ENCODE data around the gene ABCA12. TPM values are rescaled to one million over a fixed set of nuclear protein-coding genes. Genes with fewer than 3 reads are reported as not detected.

ABCA12 gene
- total RNA-seq, 1 donor from 2014 or later: 0.03 TPM

DNA sequence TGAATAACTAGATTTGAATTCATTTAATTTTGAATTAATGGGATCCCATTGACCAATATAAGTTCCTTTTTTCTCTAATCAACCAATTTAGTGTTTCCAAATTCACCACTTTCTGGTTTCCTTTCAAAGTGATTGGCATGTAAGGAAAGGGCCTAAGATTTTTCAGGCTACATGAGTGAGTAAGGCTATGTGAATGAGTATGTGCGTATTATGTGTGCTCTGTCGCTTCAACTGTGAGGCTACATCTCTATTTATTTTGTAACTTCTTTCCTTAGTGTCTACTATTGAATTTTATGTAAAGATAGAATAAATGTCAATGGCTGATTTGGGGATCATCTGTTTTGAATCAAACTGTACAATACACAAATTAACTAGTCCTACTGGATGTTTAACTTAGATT is 110.6 kb downstream of the ABCA12 start:
- intact Hi-C loops (cut with micrococcal nuclease): no loop called here
- Histone ChIP-seq H3K4me3 (no peak overlapping the region), H3K27me3 (ENCODE audit: low read depth) (no peaks in the 10 kb centered on the region), H3K36me3 (no peaks in the 10 kb centered on the region), H3K4me1 (peaks cover 6% of the 10 kb centered on the region), H3K9me3 (replicated peaks) (no peaks in the 10 kb centered on the region), H3K27ac (replicated peaks) (no peak overlapping the region)
- no peak for DNase-seq
- TF ChIP-seq, protein P1, sequence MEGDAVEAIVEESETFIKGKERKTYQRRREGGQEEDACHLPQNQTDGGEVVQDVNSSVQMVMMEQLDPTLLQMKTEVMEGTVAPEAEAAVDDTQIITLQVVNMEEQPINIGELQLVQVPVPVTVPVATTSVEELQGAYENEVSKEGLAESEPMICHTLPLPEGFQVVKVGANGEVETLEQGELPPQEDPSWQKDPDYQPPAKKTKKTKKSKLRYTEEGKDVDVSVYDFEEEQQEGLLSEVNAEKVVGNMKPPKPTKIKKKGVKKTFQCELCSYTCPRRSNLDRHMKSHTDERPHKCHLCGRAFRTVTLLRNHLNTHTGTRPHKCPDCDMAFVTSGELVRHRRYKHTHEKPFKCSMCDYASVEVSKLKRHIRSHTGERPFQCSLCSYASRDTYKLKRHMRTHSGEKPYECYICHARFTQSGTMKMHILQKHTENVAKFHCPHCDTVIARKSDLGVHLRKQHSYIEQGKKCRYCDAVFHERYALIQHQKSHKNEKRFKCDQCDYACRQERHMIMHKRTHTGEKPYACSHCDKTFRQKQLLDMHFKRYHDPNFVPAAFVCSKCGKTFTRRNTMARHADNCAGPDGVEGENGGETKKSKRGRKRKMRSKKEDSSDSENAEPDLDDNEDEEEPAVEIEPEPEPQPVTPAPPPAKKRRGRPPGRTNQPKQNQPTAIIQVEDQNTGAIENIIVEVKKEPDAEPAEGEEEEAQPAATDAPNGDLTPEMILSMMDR (IDR thresholded peaks at IDR 0.05; ENCODE audit: borderline replicate concordance): no peak

DNA sequence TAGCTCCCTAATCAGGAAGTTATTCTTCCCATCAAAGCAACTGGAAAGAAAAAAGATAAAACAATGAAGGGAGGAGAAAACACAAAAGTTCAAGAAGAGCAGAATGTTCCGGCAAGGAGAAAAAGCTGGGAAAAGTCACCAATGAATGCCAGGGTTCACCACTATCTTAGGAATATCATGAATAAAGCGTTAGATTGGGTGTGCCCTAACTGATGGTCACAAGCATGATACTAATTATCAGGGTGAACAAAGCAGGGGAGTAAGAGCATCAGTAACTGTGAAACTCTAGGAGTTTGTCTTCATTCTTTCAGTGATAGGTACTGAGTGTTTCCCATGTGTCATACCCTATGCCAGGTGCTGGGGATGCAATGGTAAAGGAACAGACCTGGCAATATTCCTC is 115.5 kb downstream of the ABCA12 start:
- H3K36me3 ChIP-seq: no peaks in the 10 kb centered on the region
- intact Hi-C loops (cut with micrococcal nuclease): no loop called here
- no peak for DNase-seq
- H3K4me1 ChIP-seq: peaks cover 16% of the 10 kb centered on the region
- H3K27ac ChIP-seq (replicated peaks): no peak overlapping the region
- TF ChIP-seq, protein P1 (IDR thresholded peaks at IDR 0.05; ENCODE audit: borderline replicate concordance): no peak
- no peak overlapping the region for H3K4me3 ChIP-seq
- no peaks in the 10 kb centered on the region for H3K9me3 ChIP-seq (replicated peaks)
- no peaks in the 10 kb centered on the region for H3K27me3 ChIP-seq (ENCODE audit: low read depth)

DNA sequence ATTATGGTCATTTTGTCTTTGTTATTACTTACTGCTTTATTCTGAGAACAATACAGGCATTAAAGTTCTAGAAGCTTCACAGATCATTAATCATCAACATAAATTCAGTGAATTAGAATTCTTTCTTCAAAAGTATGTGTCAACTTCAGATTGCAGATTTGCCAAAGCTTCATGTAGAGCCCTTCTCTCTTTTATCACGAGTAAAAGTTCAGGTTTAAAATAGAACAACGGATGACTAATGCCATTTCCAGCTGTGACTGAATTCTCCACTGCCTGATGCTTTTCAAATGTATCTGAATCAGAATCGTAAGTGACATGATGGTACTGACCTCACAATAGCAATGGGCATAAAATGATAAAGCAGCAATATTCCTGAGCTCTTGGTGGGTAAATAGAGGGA is 116.0 kb downstream of the ABCA12 start:
- H3K9me3 ChIP-seq (replicated peaks): no peaks in the 10 kb centered on the region
- TF ChIP-seq, protein P1 (IDR thresholded peaks at IDR 0.05; ENCODE audit: borderline replicate concordance): no peak
- no peak for DNase-seq
- no peaks in the 10 kb centered on the region for H3K27me3 ChIP-seq (ENCODE audit: low read depth)
- H3K4me3 ChIP-seq: no peak overlapping the region
- peak overlapping the region; percentile 55 for H3K27ac ChIP-seq (replicated peaks)
- H3K4me1 ChIP-seq: peaks cover 16% of the 10 kb centered on the region
- intact Hi-C loops (cut with micrococcal nuclease): no loop called here
- no peaks in the 10 kb centered on the region for H3K36me3 ChIP-seq

DNA sequence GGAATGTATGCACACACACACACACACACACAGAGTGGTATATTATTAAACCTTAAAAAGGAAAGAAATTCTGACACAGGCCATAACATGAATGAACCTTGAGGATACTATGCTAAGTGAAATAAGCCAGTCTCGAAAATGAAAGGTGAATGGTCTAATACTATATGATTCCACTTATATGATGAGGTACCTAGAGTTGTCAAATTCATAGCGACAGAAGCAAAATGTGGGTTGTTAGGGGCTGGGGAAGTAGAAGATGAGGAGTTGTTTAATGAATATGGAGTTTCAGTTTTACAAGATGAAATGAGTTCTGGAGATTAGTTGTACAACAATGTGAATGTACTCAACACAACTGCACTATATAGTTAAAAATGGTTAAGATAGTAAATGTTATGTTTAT is 118.1 kb downstream of the ABCA12 start:
- Histone ChIP-seq H3K9me3 (replicated peaks) (no peaks in the 10 kb centered on the region), H3K4me1 (peaks cover 16% of the 10 kb centered on the region), H3K27ac (replicated peaks) (no peak overlapping the region), H3K4me3 (no peak overlapping the region), H3K36me3 (no peaks in the 10 kb centered on the region), H3K27me3 (ENCODE audit: low read depth) (no peaks in the 10 kb centered on the region)
- TF ChIP-seq, protein P1 (IDR thresholded peaks at IDR 0.05; ENCODE audit: borderline replicate concordance): no peak
- DNase-seq: no peak
- intact Hi-C loops (cut with micrococcal nuclease): no loop called here

DNA sequence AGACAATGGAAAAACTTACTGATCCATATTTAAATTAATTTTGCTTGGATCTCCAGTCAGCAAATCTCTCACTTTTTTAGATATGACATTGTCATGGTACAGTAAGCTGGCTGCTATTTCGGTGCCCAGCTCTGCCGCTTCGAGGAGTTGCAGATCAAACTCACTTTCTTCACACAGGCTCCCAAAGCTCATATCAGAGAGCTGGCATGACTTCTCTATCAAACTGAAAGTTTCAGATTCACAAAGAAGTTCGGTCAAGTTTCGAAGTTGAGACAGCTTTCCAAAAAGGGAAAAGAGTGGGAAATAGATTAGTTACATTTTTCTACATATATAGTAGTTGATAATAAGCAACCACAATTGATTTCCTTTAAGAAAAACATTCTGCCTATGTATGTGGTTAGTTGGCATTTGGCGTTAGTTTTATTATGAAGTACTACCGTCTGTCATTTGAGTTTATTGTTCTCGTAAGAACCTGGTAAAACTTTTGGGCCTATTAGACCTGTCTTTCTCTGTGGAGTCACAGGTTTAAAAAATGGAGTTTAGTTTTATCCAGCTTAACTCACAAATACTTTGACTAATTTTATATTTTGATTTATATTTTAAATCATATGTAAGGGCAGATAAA is 118.8 kb downstream of the ABCA12 start:
- no peak overlapping the region for H3K27ac ChIP-seq (replicated peaks)

More for the DNA sequence above, 118.8 kb downstream of the ABCA12 start:
- no peak overlapping the region for H3K4me3 ChIP-seq
- no peak for DNase-seq
- peaks cover 16% of the 10 kb centered on the region for H3K4me1 ChIP-seq
- no peaks in the 10 kb centered on the region for H3K9me3 ChIP-seq (replicated peaks)
- TF ChIP-seq, protein P1 (IDR thresholded peaks at IDR 0.05; ENCODE audit: borderline replicate concordance): no peak
- H3K27me3 ChIP-seq (ENCODE audit: low read depth): no peaks in the 10 kb centered on the region
- intact Hi-C loops (cut with micrococcal nuclease): no loop called here
- no peaks in the 10 kb centered on the region for H3K36me3 ChIP-seq
